AG09319 (cell line): Measurements from ENCODE around the gene NXPH3.

Experiments used
- DNase-seq: peaks from one replicate; pipeline ENCODE4 v3.0.0-alpha.2; 2010; ENCODE audit warnings: low read depth; ENCODE audit errors: extremely low read depth
- TF ChIP-seq, protein P1 (sequence below): IDR thresholded peaks from 2 replicates; pipeline ENCODE4 v1.5.1; 2011; ENCODE audit warnings: low read depth, mild to moderate bottlenecking, inconsistent platforms, low read length, moderate library complexity

Gene NXPH3

DNA sequence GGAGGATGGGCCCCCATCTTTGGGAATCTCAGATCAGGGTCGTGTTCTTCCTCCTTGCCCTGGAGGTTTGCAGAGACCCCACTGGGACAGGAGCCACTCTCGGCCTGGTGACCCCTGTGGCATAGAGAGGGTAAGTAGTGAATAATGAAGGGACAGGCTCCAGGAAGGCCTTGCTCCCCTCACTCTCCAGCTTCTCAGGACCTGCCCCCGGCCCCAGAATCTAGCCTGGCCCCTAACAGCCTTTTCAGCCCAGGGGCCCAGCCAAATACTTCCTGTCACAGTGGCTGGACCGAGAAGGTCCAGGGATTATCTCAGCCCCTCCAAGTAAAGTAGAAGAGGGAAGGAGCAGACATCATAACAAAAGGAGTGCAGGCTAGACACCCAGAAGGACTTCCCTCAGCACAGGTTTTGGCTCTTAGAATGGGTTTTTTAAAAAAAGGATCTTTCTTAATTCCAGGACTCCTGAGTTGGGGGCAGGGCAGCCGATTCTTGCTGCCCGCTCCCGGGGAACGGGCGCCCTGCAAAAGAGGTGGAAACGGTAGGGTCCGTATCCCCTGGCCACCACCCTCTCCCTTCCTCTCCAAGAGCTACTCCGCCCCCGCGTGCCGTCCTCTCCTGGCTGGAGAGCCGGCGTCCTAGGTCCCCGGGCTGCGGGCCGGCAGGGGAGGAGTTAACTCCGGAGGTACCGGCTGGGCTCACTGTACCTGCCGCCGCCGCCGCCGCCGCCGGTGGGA is 559 bp upstream of the NXPH3 start:
- no peak for DNase-seq
- TF ChIP-seq, protein P1, sequence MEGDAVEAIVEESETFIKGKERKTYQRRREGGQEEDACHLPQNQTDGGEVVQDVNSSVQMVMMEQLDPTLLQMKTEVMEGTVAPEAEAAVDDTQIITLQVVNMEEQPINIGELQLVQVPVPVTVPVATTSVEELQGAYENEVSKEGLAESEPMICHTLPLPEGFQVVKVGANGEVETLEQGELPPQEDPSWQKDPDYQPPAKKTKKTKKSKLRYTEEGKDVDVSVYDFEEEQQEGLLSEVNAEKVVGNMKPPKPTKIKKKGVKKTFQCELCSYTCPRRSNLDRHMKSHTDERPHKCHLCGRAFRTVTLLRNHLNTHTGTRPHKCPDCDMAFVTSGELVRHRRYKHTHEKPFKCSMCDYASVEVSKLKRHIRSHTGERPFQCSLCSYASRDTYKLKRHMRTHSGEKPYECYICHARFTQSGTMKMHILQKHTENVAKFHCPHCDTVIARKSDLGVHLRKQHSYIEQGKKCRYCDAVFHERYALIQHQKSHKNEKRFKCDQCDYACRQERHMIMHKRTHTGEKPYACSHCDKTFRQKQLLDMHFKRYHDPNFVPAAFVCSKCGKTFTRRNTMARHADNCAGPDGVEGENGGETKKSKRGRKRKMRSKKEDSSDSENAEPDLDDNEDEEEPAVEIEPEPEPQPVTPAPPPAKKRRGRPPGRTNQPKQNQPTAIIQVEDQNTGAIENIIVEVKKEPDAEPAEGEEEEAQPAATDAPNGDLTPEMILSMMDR, result no peak

DNA sequence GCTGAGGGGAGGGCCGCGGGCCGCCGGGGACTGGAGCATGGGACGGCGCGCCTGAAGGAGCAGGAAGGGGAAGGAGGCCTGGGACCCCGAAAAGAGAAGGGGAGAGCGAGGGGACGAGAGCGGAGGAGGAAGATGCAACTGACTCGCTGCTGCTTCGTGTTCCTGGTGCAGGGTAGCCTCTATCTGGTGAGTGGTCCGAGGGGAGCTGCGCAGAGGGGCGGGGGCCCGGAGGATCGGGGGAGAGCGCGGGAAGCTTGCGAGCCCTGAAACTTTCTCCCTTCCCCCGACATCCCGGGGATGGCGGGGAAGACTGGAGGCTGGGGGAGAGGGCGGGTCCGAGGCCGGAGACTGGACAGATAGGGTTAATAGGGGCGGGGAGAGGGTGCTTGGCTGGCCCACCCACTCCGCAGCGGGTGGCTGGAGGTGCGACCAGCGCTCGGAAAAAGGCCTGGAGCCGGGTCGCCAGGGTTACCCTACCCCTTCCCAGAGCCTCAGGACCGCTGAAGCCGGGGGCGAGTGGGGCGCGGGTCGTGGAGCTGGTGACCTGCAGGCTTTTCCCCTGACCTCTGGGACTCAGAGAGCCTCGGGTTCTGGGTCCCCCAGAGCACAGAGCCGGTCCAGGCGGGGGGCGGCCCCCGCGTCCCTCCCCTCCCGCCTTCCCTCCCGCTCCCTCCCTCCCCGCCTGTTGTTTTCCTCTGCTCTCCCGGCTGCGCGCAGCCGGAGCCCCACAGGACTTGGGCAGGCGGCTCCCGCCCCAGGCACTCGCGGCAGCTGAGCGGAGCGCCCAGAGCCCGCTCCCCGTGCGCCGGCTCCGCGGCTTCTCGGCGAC is 631 bp downstream of the NXPH3 start:
- no peak for DNase-seq
- TF ChIP-seq, protein P1, result no peak

- DNase-seq, result no peak
- TF ChIP-seq, protein P1, result no peak
Observed at GRCh38 chr17:49576917-49577649, 1.4 kb downstream of the NXPH3 start.

GRCh38 chr17:49577650-49577934 is 1.9 kb downstream of the NXPH3 start:
- no peak for DNase-seq
- TF ChIP-seq, protein P1, result no peak

GRCh38 chr17:49577963-49578362 is 2.3 kb downstream of the NXPH3 start:
- TF ChIP-seq, protein P1, result no peak
- no peak for DNase-seq

DNA sequence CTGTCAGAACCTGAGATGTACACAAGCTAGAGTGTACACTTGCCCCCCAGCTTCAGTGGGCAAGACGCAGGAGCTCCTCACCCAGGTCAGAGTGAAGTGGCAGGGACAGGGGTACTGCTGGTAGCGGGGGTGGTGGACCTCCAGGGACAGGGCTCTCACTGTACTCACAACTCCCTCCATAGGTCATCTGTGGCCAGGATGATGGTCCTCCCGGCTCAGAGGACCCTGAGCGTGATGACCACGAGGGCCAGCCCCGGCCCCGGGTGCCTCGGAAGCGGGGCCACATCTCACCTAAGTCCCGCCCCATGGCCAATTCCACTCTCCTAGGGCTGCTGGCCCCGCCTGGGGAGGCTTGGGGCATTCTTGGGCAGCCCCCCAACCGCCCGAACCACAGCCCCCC is 2.7 kb downstream of the NXPH3 start:
- TF ChIP-seq, protein P1, result no peak
- DNase-seq, result no peak
